HUDEP-2 (cell line): ENCODE data around the gene SMPDL3A.
"Not testable (repeated sequence)": the region's sequence is repeated elsewhere in the genome, so short reads cannot be mapped to it uniquely, and the experiment has no call there.

ENCODE experiments used
- DNase-seq, 76 experiments: peaks; one replicate each; lab custom pipeline; 2025; ENCODE audit not compliant: unreplicated experiment in 76 of 76; lab: John Stamatoyannopoulos, UW

SMPDL3A gene, protein sequence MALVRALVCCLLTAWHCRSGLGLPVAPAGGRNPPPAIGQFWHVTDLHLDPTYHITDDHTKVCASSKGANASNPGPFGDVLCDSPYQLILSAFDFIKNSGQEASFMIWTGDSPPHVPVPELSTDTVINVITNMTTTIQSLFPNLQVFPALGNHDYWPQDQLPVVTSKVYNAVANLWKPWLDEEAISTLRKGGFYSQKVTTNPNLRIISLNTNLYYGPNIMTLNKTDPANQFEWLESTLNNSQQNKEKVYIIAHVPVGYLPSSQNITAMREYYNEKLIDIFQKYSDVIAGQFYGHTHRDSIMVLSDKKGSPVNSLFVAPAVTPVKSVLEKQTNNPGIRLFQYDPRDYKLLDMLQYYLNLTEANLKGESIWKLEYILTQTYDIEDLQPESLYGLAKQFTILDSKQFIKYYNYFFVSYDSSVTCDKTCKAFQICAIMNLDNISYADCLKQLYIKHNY

DNA sequence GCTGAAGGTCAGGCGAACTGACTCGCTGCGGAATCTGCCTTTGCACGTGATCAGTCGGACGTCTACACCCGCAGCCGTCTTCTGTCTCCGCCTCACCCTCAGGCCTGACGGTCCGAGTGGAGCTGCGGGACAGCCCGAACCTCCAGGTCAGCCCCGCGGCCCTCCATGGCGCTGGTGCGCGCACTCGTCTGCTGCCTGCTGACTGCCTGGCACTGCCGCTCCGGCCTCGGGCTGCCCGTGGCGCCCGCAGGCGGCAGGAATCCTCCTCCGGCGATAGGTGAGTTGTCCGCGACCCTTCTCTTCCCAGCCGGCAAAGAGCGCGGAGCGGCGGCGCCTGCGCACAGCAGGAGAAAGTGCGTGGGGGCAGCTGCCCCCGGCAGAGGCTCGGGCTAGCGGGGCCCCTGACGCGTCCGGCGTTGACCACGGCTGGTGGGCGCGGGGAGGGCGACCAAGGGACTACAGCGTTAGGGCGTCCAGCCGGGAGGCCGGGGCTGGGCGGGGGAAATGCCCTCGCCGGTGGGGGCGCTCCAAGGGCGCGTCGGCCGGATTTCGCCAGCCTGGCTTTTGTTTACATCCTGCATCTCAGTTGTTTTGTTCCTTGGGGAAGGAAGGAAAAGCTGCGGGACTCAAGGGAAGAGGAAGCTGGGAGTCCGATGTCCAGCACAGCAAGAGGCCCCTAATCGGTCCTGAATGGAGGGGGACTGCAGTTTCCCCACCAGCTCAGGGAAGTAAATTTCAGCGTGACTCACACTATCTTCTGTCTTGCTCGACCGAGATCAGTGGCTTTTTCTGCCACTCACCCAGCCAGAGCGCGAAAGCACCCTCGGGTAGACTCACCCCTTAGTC lies at the start of gene SMPDL3A:
SMPDL3A (plus strand) TSS at position 77 of the 846 bp plus-strand sequence; CDS start at position 166, 89 bp downstream.
- DNase-seq: peak in 11 of 76 experiments; percentile 5 to 39 (median 19)

DNA sequence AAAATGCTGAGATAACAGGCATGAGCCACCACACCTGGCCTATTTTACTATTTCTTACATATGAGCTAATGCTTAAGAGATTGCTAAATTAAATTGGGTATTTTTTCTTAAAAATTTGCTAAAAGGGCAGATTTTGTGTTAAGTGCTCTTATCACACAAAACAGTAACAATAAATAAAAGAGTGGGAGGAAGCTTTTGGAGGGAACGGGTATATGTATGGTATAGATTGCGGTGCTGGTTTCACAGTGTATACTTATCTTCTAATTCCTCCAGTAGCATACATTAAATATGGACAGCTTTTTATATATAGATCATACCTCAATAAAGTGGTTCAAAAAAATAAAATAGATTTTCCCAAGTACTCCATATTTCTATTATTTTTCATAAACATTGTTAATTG lies 49.0 kb upstream of the SMPDL3A start:
- DNase-seq: no peak

DNA sequence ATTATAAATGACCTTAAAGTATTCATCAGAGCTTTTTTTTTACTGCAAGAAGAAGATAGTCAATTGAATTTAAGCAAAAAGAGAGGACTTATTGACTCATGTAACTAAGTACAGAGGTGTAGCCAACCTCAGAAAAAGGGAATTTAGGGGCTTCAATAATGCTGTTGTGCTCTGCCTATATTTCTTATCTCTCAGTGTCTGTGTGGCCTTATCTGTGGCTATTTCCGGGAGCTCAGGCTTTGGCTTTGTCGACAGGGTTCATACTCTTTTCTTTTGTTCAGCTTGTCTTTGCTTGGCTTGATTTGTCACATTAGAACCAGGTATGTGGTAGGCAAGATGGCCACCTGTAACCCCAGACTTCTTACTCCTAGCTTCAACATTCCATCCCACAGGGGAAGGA lies 48.1 kb upstream of the SMPDL3A start:
- peak in 2 of 76 experiments; percentile 16 for DNase-seq

DNA sequence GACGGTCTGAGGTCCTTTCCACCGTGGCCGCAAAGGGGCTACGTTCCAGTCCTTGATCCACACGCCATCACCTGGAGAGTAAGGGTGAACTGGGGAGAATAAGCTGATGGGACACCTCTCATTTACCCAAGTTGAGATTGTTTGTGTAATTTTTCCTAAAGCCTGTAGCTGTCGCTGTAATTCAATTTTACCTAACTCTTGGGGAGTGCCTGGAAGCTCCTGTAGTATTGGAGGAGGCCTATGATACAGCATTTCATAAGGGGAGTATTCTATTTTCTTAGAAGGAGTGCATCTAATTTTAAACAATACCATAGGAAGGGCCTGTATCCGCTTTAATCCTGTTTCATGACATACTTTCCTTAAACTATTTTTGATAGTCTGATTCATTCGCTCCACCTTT lies 44.8 kb upstream of the SMPDL3A start:
- DNase-seq: not testable (repeated sequence)

DNA sequence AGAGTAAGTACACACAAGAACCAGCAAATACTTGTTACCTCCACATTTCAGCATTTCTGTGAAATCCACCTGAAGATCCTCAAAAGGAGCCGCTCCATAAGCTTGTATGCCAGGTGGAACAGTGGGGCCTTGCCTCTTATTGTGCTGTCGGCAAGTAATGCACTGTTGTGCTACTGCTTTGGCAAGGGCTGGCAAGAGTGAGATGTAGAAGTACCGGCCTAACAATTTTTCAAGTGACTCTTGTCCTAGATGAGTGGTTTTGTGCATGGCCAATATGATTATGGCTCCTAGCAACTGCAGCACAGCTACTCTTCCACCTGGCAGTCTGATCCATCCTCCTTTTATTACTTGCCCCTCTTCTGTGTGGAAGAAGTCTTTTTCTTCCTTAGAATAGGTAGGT lies 44.2 kb upstream of the SMPDL3A start:
- DNase-seq: not testable (repeated sequence)

DNA sequence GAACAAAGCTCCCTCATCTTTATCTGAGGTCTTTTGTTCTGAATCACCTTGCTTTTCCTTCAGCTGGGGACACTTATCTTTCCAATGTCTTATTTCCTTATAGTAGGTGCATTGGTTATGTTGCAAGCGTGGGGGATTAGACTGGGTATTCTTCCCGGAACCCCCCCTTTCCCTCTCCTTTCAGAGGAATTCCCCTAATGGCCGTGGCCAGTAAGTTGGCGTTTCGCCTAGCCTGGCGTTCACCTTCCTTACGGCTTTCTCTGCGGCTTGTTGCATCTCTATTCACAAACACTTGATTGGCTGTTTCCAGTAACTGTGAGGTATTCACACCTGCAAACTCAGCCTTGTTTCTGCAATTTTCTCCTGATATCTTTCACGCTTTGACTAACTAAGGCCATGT lies 42.4 kb upstream of the SMPDL3A start:
- no peak for DNase-seq

DNA sequence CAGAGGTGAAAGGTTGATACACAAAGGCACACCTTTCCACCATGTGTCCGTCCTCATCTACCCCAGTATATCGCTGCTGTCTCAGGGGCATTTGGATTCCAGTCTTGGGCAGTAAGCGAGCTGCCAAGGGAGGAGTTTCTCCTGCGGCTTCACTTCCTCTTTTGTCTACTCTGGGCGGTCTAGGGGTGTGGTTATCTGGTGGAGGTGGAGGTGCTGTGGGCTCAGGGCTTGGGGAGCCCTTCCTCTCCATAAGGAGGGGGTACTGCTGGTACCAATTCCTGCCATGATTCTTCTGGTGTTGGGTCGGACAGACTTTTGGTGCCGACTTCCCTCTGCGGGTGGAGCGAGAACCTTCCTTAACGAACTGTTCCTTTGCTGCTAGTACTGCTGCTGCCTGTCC lies 41.5 kb upstream of the SMPDL3A start:
- DNase-seq: peak in 9 of 76 experiments; percentile 10 to 66 (median 41)

DNA sequence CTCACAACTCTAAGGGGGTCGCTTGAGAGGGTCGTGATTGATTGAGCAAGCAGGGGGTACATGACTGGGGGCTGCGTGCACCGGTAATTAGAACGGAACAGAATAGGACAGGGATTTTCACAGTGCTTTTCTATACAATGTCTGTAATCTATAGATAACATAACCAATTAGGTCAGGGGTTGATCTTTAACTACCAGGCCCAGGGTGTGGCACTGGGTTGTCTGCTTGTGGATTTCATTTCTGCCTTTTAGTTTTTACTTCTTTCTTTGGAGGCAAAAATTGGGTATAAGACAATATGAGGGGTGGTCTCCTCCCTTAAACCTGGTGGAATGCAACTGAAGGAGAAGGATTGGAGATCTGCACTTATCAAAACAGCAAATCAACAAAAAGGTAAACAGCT lies 40.1 kb upstream of the SMPDL3A start:
- not testable (repeated sequence) for DNase-seq

DNA sequence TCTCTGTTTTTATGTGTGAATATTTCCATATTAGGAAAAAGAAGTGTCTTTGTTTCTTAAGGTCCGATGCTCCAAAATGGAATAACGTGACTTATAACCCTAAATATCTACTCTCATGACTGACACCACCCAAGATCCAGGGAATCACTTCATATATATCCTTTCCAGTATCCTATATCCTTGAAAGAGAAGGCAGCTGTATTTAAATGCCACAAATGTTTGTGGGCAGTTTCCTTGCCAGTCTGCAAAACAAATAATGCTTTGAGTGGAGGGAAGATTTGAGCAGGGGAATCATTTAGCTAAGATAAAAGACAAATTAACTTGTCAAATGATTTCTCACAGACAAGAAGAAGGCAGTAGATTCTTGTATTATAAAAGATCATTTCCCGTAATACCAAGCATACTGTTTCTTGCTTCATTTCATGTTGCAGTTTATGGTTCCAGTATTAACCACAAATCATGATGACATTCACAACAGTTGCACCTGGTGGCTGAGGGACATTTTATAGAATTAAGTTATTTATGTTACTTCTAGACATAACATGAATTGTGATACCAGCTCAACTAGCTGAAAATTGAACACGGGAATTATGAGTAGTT lies 39.5 kb upstream of the SMPDL3A start:
- no peak for DNase-seq

DNA sequence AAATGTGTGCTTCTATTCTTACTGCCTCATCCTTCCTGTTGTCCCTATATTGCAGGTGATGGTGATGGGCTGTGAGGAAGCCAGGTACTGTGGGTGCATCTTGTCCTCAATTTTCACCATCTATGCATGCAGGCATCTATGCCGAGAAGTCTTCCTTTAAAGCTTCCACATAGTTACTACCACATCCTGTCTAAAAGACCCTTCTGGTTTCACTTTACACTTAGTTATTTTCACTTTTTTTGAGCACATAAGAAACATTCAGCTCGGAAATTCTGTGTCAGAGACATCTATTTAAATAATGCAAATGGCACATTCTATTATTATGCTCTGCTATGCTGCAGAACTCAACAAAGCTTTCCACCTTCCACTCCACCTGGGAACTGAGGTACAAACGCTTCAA lies 37.7 kb upstream of the SMPDL3A start:
- no peak for DNase-seq

DNA sequence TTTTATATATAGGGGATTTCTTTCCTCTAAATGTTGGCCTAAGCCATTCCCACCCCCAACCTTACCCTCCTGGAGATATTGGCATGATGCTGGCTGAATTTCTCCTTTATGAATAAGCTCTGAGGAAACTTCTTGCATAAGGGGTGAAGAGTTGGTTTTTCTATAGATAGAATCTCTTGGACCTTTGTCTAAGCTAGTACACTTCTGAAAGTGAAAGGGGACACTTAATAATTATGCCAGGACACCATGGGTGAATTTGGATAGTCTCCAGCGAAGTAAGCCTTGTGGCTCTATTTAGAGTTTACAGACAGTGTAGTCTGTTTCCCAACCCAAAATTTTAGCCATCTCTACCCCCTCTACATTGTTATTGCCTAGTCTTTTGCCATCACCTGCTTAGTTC lies 36.6 kb upstream of the SMPDL3A start:
- no peak for DNase-seq

DNA sequence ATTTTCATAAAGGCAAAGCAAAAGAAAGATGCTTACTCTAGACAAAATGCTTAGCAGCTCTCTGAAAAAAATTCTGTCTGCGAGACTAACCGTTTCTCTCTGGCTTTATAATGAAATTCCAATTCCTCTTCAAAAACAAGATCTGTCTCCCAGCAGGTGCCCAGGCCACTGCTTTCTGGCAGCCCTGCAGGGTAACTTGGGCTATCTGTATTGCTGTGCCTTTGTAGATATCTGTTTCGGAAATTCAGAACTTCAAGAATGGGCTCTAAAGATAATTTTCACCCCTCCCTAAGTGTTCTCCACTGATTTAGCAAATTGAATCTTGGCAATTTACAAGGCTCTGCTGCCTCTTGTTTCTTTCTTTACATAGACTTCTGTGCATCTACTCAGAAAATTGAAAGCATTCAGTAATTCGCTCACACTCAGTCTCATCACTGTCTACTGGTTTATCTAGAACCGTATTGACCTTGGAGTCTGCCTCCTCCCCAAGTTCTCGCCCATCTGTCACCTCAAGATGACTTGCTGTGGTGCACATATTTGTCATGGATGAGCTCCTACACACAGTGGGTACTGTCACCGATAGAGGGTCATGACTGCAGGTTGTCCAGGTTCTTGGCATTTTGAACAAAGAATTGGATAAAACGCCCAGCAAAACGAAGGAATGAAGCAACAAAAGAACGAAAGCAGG lies 35.9 kb upstream of the SMPDL3A start:
- peak in 6 of 76 experiments; percentile 22 to 47 (median 36) for DNase-seq

DNA sequence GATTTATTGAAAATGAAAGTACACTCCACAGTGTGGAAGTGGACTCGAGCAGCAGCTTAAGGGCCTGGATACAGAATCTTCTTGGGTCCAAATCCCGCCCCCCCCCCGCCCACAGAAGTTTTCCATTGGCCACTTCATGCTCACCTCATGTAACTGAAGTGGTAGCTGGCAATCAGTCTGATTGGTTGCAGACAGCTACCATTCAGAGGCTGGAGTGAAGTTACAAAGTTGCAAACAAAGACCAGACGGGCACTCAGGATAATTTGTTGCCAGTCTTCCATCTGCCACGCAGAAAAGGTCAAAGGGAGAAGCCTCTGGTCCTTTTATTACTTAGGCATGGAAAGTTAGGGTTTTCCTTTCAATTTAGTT lies 35.4 kb upstream of the SMPDL3A start:
- no peak for DNase-seq

DNA sequence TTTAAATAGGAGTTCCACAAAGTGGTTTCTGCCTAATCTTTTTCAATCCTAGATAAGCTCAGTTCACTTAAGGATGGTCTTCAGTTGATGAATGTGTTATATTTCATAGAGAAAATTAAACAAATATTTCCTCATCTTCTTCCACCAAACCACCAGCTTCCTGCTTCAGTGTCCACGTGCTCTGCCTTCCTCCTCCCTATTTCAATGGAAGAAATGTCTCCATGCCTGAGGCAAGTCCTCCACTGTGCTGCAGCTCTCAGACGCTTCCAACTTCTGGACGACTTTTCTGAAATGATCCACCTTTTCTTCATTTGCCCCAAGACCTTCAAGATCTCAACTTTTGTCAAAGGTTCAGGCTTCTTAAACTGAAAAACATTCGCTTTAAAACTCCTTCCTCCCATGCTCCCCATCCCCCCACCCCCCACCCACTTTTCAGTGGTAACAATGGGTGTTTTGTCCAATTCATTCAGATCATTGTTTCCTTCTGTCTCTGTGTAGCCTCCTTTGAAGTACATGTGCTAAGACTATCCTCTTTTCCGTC lies 34.8 kb upstream of the SMPDL3A start:
- no peak for DNase-seq

DNA sequence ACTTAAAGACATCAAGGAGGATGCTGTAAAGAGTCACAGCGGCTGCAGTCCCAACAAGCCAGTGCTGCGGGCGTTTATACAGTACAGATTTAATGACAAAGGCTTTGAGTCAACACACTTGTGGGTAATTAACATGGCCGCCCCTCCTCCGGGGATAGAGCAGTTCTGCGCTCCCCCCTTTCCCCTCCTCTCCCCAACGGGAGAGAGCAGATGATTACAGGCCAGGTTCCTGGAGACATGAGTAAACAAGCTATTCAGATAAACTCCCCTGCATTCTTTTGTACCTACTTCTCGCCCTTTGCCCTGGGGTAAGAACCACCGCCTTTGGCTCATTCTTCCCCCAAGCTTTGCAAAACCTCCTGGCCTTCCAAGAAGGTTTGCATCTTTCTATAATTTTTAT lies 33.2 kb upstream of the SMPDL3A start:
- no peak for DNase-seq

DNA sequence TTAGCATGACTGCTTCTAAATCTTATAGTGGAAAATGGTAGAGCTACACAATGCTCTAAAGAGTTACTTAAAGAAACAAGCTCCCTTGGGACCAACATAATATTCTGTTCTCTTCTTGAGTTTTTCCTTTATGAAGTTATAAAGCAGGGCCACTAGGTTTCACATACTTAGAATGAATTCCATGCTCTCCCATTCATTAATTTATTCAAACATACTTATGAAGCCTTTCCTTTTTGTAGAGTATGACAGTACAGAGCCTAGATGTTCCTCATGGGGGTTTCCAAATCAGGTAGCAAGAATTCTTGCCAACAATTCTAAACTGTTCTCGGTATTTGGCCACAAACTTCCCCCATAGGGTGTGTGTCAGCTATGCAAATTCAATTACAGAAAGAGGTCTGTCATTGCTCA lies 30.1 kb upstream of the SMPDL3A start:
- no peak for DNase-seq

DNA sequence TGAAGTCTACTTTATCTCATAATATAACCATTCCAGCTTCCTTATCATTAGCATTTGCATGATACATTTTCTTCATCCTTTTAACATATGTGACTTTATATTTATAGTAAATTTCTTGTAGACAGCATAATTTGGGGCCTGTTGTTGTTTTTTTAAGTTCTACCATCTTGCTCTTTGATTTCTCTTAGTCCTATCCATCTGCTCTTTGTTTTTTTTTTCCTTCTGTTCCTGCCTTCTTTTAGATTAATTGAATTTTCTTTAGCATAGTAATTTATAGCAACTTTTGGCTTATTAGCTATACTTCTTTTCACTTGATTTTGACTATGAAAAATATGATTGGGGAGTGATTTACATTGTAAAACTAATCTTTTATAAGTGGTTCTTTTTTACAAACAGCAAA lies 28.7 kb upstream of the SMPDL3A start:
- DNase-seq: no peak

DNA sequence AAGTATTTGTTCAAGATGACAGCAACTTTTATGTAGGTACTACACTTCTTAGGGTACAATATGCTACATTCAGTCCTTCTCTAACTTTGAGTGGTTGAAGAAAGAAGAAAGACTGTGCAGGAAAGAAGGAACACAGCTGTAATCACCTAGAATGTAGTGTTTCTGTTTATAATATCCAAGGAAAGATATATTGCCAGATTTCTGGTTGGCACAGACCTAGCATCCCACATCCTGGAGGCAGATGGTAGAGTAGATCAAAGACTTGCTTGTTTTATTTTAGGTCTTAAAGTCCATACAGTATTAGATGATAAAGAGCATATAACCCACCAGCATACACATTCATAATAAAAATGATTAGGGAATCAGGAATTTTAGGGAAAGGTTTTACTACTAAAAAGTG lies 22.8 kb upstream of the SMPDL3A start:
- DNase-seq: no peak

DNA sequence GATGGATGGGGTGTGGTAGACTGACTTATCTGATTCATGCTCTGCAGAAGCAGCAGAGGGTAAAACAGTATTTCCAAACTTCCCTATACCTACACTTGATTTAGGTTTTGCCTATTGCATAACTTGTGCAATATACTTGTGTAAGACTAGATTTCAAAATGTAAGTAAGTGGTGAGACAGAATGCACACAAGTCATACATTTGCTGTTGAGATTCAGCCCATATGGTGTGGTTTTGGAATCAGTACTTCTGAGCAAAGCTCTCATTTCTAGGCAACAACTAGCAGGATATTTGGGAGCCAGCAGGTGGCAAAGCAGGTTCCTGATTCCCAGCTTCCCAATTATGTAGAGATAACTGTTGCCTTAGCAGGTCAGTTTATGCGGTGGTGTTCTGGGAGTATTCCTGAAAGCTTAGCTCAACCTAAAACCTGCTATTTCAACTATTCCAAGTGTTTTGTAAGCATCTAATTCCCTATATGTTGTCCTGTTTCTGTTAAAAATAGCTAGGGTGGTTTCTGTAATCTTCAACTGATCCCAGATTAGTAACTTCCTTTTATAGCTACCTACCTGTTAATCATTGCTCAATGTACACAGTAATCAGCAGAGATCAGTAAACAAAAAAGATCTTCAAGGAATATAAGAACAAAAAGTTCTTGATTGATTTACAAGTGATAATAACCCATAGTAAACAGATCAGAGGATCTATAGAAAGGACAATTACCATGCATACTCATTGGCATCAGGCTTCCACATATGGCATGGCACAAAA lies 18.0 kb upstream of the SMPDL3A start:
- no peak for DNase-seq
